NB4 (cell line): Measurements from ENCODE around the gene ABHD17A.

Experiments
- CTCF ChIP-seq: IDR thresholded peaks from one replicate; pipeline ENCODE4 v1.5.1; 2012; ENCODE audit warnings: low read depth, low read length
- POLR2A ChIP-seq: IDR thresholded peaks from 2 replicates; pipeline ENCODE4 v1.6.1; 2011; ENCODE audit warnings: mild to moderate bottlenecking; ENCODE audit not compliant: insufficient read length; ENCODE audit errors: extremely low read depth

- no peak for TF ChIP-seq CTCF
- TF ChIP-seq POLR2A, result no peak
Measured at GRCh38 chr19:1863638-1864479, 21.4 kb downstream of the ABHD17A start.
